ENCODE data around the gene MIEN1. TPM values are rescaled to one million over a fixed set of nuclear protein-coding genes. Genes with fewer than 3 reads are reported as not detected.
A peak's percentile ranks its signal among the peaks of the same experiment; 100 is the strongest.

The MIEN1 gene, protein sequence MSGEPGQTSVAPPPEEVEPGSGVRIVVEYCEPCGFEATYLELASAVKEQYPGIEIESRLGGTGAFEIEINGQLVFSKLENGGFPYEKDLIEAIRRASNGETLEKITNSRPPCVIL
- 10 to 100 TPM; 28.9 to 33.2 TPM for total RNA-seq
- 10 to 100 TPM; 75.6 to 81.6 (median 76.7) TPM for polyA plus RNA-seq
- 15.1 to 19.9 (median 15.6) reads per million in 6 experiments for total RNA-seq

DNA sequence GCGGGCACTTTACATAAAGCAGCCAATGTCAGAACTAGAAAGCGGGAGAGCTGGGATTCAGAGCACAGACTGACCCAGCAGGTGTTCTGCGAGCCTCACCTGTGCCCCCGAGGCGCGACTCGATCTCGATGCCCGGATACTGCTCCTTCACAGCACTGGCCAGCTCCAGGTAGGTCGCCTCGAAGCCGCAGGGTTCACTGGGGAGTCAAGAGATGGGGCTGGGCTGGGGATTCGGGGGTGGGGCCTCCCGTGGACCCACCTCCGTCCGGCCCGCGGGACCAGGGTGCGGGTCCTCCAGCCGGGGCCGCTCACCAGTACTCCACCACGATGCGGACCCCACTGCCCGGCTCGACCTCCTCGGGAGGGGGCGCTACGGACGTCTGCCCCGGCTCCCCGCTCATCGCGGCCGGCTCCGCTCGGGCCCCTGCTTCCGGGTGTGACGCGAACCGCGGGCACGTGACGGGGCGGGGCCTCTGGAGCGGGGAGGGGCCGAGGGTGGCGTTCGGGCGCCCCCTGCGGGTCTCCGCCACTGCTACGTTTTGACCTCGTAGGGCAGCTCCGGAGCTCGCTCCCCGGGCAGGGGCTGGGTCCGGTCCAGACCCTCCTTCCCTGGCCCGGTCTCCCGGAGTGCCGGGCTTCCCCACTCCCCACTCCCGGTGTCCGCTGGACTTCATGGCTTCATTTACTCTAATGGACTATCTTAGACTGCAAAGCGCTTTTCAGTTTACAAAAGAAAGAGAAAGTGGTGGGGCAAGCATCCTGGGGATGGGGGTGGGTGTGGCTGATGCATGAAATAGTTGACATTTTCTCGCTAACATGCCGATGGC, at the start of gene MIEN1:
Gene MIEN1, minus strand, starts transcription at position 438 of the 827 bp plus-strand sequence. Its CDS starts 37 bp downstream, at position 401.
- POLR2A ChIA-PET: interaction anchor here (0.5 to 3.4 kb wide), 27 partner anchors 10 to 847 kb away, joined by 3 to 46 read pairs (median 4); partner anchors contain the start of genes ORMDL3, PGAP3, PNMT and STARD3
- Mint-ChIP-seq H3K9me3 (no peaks in the 10 kb centered on the region), H3K36me3 (peaks cover 0 to 26% (median 2%) of the 10 kb centered on the region in 3 donors), H3K27ac (peak within 1 kb of the TSS; percentile 82 to 97 (median 94)), H3K4me3 (peak within 1 kb of the TSS; percentile 85 to 95 (median 91)), H3K4me1 (peaks cover 9 to 26% (median 24%) of the 10 kb centered on the region in 4 donors), H3K27me3 (no peaks in the 10 kb centered on the region)
- peak; percentile 85 to 99 (median 95) for DNase-seq
- ATAC-seq: peak; percentile 86 to 93

DNA sequence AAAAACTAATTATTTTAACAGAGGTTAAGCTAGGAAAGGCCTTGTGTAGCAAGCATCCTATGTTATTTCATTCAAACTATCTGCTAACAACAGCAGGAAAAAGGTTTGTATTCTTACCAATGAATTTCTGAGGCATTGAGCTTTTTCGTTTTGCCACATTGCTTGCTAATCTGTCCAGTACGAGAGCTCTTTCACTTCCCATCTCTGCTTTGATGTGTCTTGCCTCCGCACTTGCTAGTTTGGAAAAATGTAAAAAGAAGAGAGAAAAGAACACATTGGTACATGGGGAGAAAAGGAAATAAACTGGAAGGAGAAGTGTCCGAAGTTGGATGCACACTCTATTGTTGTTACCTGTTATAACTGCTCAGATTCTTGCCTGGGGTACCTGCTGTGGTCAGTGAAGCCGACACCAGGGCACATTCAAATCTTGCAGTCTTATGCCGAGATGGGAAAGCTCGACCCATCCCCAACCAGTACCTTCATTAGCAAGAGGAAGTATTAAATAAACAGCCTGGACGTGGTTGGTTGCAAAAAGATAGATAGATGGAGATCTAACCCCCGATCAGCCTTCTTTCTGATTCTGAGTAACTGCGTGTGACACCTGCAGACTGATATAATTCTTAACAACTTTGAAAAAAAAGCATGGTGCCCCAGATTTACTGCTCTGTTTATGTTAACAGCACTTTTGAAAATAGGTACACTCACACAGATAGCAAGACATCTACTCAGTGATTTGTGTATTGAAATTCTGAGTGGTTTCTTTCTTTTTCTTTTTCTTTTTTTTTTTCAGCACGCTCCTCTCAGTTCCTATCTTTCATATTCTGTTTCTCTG, 47.4 kb upstream of the MIEN1 start:
- Mint-ChIP-seq H3K27me3 (no peaks in the 10 kb centered on the region), H3K9me3 (no peaks in the 10 kb centered on the region), H3K36me3 (peaks cover 5 to 49% (median 20%) of the 10 kb centered on the region in 3 donors), H3K4me3 (peak overlapping the region; percentile 81 to 96 (median 91)), H3K4me1 (peaks cover 48 to 91% (median 85%) of the 10 kb centered on the region in 4 donors), H3K27ac (peak overlapping the region; percentile 89 to 100 (median 95))
- DNase-seq (peak in 2 of 10 donors; percentile 35 to 41), ATAC-seq (peak; percentile 61 to 67)
- POLR2A ChIA-PET: interaction anchor here (1.0 to 7.1 kb wide), 11 partner anchors 10 to 149 kb away, joined by 3 to 64 read pairs (median 5); partner anchors contain the start of gene ZPBP2

DNA sequence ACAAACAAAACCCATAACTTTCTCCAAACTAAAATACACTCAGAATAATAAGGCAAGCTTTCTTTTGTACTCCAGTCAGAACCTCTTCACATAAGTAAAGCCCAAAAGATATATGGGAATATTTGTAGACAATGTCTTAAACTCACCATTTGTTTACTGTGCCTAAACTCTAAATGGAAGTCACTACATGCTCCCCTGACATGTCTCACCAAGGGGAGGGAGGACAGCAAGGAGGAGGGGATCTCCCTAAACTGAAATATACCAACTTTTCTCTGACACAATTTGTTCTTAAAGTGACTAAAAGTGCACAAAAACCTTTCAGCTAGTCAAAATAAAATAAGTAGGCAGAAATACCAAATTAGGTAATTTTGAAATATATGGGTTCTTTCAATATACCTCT, 45.9 kb upstream of the MIEN1 start:
- Mint-ChIP-seq H3K27ac (peak overlapping the region; percentile 89 to 100 (median 95)), H3K4me3 (peak overlapping the region; percentile 81 to 96 (median 91)), H3K27me3 (no peaks in the 10 kb centered on the region), H3K4me1 (peaks cover 47 to 91% (median 85%) of the 10 kb centered on the region in 4 donors), H3K36me3 (peaks cover 0 to 44% (median 19%) of the 10 kb centered on the region in 3 donors), H3K9me3 (no peaks in the 10 kb centered on the region)
- DNase-seq: no peak
- POLR2A ChIA-PET: interaction anchor here (0.6 to 7.1 kb wide), 12 partner anchors 12 to 150 kb away, joined by 3 to 64 read pairs (median 5); no protein-coding TSS in a partner anchor
- ATAC-seq: peak; percentile 29 to 45

DNA sequence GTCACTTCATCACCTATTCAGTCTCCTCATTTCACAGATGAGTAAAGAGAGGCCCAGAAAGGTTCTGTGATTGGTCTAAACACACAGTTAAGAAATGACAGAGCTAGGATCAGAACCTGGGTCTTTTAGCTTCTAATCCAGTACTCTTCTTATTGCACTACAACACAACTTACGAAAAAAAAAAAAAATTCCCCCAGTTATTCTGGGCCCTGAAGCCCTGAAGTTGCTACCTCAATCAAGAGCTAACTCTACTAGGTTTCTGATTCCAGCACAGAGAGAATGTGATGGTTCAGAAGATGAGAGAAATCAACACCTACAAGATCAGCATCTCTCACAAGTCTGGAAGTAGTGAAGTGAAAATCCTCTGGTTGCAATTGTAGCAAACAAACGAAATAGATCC, 44.7 kb upstream of the MIEN1 start:
- DNase-seq: no peak
- Mint-ChIP-seq H3K9me3 (no peaks in the 10 kb centered on the region), H3K27me3 (no peaks in the 10 kb centered on the region), H3K4me1 (peaks cover 49 to 94% (median 88%) of the 10 kb centered on the region in 4 donors), H3K27ac (peak overlapping the region; percentile 89 to 100 (median 95)), H3K4me3 (peak overlapping the region; percentile 81 to 96 (median 91)), H3K36me3 (peaks cover 0 to 41% (median 19%) of the 10 kb centered on the region in 3 donors)
- POLR2A ChIA-PET: interaction anchor here (1.4 to 7.1 kb wide), 6 partner anchors 16 to 87 kb away, joined by 3 to 64 read pairs (median 19); no protein-coding TSS in a partner anchor
- peak in 1 of 2 donors; percentile 13 for ATAC-seq

DNA sequence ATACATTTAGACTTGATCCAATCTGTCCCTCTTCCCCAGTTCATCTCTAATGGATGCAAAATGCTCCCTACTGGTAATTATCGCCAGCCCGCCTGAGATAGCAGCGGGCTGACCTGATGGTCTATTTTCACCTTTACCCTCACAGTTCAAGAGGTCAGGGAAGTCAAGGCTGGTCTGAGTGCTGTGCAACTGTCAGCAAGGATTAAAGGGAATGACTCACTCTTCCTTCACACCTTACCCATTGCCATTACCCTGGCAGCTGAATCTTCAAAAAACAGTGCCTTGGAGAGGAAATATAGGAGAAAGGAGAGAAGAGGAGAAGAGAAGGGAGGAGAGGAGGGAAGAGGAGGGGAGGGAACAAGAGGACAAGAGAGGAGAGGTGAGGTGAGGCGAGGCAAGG, 43.7 kb upstream of the MIEN1 start:
- Mint-ChIP-seq H3K9me3 (no peaks in the 10 kb centered on the region), H3K27me3 (no peaks in the 10 kb centered on the region), H3K27ac (peak overlapping the region; percentile 93 to 100 (median 95)), H3K4me3 (peak overlapping the region; percentile 54 to 95 (median 83)), H3K4me1 (peaks cover 49 to 97% (median 94%) of the 10 kb centered on the region in 4 donors), H3K36me3 (peaks cover 0 to 43% (median 20%) of the 10 kb centered on the region in 3 donors)
- POLR2A ChIA-PET: interaction anchor here (4.0 to 7.1 kb wide), 2 partner anchors 15 to 20 kb away, joined by 15 to 64 read pairs; no protein-coding TSS in a partner anchor
- ATAC-seq (no peak), DNase-seq (no peak)

DNA sequence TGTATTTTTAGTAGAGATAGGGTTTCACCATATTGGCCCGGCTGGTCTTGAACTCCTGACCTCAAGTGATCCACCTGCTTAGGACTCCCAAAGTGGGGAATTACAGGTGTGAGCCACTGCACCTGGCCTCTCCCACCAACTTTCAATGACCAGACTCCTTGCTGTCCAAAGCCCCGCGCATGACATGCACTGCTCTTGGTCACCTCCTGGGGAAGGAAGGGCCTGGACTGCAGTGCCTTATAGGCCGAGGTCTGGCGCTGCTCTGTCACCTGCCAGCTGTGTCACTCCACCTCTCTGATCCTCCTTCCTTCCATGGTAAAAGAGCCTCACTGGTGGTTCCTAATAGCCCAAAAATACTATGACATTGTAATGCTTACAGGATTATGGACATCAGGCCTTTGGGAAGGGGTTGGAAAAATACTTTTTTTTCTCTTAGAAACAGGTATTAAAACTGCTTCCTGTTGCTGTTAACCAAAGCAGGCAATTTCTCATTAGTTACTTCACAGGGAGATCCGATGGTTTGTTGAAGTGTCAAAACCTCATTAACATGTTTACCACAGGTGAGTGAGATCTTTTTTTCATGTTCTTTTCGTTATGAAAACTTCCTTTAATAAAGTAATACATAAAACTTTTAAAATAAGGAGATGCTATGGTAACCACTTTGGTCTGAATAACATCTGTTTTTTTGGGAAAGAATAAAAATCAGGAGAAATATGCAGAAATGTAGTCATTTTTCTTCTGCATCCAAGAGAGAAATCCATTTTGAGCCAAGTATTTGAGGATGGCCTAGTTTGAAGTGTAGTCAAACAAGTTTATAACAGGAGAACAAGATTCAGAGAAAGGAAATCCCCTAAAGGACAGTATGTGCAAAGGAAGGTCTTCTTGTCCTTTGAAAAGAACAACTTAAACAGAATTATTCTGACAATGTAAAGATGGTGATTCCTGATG, 42.9 kb upstream of the MIEN1 start:
- no peaks in the 10 kb centered on the region for H3K9me3 Mint-ChIP-seq
- peaks cover 0 to 42% (median 26%) of the 10 kb centered on the region in 3 donors for H3K36me3 Mint-ChIP-seq
- DNase-seq (peak in 1 of 10 donors; percentile 47), ATAC-seq (no peak)
- peak overlapping the region; percentile 93 to 100 (median 95) for H3K27ac Mint-ChIP-seq
- peaks cover 53 to 97% (median 94%) of the 10 kb centered on the region in 4 donors for H3K4me1 Mint-ChIP-seq
- no peaks in the 10 kb centered on the region for H3K27me3 Mint-ChIP-seq
- H3K4me3 Mint-ChIP-seq: peak overlapping the region; percentile 52 to 95 (median 82)
- POLR2A ChIA-PET: interaction anchor here (1.0 to 7.1 kb wide), 4 partner anchors 18 to 152 kb away, joined by 3 to 64 read pairs (median 12); no protein-coding TSS in a partner anchor

DNA sequence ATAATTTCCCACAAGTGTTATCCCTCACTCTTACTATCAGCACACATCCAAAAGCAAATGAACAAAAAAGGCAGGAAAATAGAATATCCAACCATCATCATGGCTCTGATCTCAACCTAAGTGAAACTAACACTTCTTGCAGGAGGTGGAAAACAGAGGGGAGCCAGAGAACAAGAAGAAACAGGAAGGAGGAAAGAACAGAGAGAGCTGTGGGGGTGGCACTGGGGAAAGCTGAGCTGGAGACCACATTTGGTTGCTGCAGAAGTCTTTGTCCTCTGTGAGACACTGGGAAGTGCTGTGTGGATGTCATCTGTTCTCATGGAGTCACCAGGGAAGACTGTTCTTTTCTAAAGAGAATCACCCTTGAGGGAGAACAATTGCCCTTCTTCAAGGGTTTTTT, 42.1 kb upstream of the MIEN1 start:
- no peak for ATAC-seq
- peaks cover 1 to 46% (median 31%) of the 10 kb centered on the region in 3 donors for H3K36me3 Mint-ChIP-seq
- H3K4me1 Mint-ChIP-seq: peaks cover 51 to 97% (median 94%) of the 10 kb centered on the region in 4 donors
- H3K9me3 Mint-ChIP-seq: no peaks in the 10 kb centered on the region
- peak overlapping the region; percentile 52 to 95 (median 82) for H3K4me3 Mint-ChIP-seq
- POLR2A ChIA-PET: interaction anchor here (1.0 to 2.3 kb wide), 3 partner anchors 17 to 151 kb away, joined by 3 to 18 read pairs (median 7); no protein-coding TSS in a partner anchor
- H3K27ac Mint-ChIP-seq: peak overlapping the region; percentile 93 to 100 (median 95)
- DNase-seq: peak in 2 of 10 donors; percentile 30 to 31
- no peaks in the 10 kb centered on the region for H3K27me3 Mint-ChIP-seq

DNA sequence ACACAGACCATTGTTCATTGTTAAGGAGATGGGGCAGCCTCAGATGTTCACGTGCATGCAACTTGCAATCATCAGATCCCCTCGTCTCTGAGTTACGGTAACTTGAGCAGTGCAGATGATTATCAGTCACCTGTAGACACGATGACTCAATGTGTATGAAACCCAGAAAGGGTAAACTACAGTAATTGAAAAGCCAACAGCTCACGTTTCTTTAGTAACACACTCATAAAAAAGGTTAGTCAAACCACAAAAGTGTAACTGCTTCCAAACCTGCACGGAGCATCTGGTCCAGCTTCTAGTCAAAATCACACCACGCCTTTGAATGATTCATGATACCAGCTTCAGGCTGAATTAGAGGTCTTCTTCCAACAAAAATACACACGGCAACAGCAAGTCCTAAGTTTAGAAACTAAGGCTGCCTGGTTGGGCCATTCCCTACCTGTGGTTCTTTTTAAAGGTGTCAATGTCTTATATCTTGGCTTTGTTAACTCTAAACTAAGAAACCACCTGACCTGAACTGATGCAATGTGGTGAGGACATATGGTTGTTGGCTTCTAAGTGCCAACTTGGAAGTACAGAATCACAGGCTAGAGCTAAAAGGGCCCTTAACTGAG, 39.7 kb upstream of the MIEN1 start:
- peak overlapping the region; percentile 33 to 95 (median 82) for H3K4me3 Mint-ChIP-seq
- ATAC-seq: peak; percentile 79 to 85

DNA sequence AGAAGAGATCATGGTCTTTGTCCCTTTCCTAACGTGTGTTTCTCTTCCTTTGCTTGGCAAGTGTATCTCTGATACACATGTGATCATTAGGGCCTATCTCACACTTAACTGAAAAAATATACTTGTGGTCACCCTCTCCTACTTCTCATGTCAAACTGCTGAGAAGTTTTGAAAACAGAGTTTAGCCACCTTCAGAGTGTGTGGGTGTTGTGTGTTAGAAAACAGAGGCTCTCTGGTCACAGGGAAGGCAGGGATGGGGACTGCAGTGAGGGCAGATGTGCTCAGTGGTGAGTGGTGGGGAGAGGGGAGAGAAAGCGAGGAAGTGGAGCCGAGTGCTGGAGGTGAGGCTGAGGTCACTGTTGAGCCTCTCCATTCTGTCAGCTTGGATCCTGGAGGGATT, 36.8 kb upstream of the MIEN1 start:
- H3K27me3 Mint-ChIP-seq: no peaks in the 10 kb centered on the region

More for the DNA sequence above, 39.7 kb upstream of the MIEN1 start:
- POLR2A ChIA-PET: interaction anchor here (0.8 to 2.2 kb wide), 16 partner anchors 9 to 157 kb away, joined by 3 to 27 read pairs (median 4); partner anchors contain the start of genes IKZF3, LRRC3C, MIEN1 and ORMDL3
- no peaks in the 10 kb centered on the region for H3K9me3 Mint-ChIP-seq
- no peaks in the 10 kb centered on the region for H3K27me3 Mint-ChIP-seq
- DNase-seq: peak in 8 of 10 donors; percentile 48 to 78 (median 67)
- peaks cover 56 to 100% (median 99%) of the 10 kb centered on the region in 4 donors for H3K4me1 Mint-ChIP-seq
- peak overlapping the region; percentile 86 to 100 (median 96) for H3K27ac Mint-ChIP-seq
- peaks cover 17 to 62% (median 44%) of the 10 kb centered on the region in 3 donors for H3K36me3 Mint-ChIP-seq

DNA sequence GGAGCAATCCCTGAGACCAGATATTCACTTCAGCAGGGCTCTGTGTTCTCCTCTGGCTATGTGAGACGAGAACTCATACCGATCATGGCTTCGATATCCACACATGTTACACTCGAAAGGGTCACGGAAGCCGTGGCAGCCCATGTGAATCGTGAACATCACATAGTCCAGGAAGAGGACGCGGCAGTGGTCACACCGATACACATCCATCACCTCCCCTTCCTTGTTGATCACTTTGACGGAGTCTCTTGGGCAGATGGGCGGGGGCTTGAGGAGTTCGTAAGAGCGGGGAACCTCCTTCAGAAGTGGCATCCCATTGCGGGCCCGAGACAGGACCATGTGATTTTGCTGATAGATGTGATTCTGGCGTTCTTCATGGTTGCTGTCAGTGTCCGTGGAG, 35.4 kb upstream of the MIEN1 start:
- ATAC-seq (no peak), DNase-seq (no peak)
- peaks cover 35 to 92% (median 81%) of the 10 kb centered on the region in 4 donors for H3K4me1 Mint-ChIP-seq
- H3K27ac Mint-ChIP-seq: peak overlapping the region; percentile 66 to 100 (median 95)
- POLR2A ChIA-PET: interaction anchor here (1.0 to 2.4 kb wide), 4 partner anchors 10 to 78 kb away, joined by 3 to 18 read pairs (median 4); no protein-coding TSS in a partner anchor
- peak overlapping the region in 3 of 10 donors; percentile 11 to 50 (median 16) for H3K4me3 Mint-ChIP-seq
- no peaks in the 10 kb centered on the region for H3K9me3 Mint-ChIP-seq
- no peaks in the 10 kb centered on the region for H3K27me3 Mint-ChIP-seq
- H3K36me3 Mint-ChIP-seq: peaks cover 22 to 74% (median 61%) of the 10 kb centered on the region in 3 donors

More for the DNA sequence above, 36.8 kb upstream of the MIEN1 start:
- Mint-ChIP-seq H3K9me3 (no peaks in the 10 kb centered on the region), H3K4me3 (peak overlapping the region; percentile 14 to 89 (median 67)), H3K36me3 (peaks cover 22 to 76% (median 56%) of the 10 kb centered on the region in 3 donors), H3K4me1 (peaks cover 43 to 94% (median 89%) of the 10 kb centered on the region in 4 donors), H3K27ac (peak overlapping the region; percentile 86 to 100 (median 96))
- no peak for DNase-seq
- ATAC-seq: no peak
- POLR2A ChIA-PET: interaction anchor here (1.2 to 1.9 kb wide), 4 partner anchors 10 to 54 kb away, joined by 3 to 6 read pairs (median 5); no protein-coding TSS in a partner anchor
